HEK293T (cell line): ENCODE results near the gene WNK2.

Source experiments
- ARNT ChIP-seq: fragments of 450-650 bp; IDR thresholded peaks from 2 replicates; pipeline ENCODE4 v1.6.1; 2017; ENCODE audit warnings: mild to moderate bottlenecking
- BHLHE40 ChIP-seq: fragments of 450-650 bp; IDR thresholded peaks from 2 replicates; pipeline ENCODE4 v1.6.1; 2016; ENCODE audit warnings: mild to moderate bottlenecking, moderate library complexity, borderline replicate concordance
- FOXA1 ChIP-seq: fragments of 450-650 bp; IDR thresholded peaks from 2 replicates; pipeline ENCODE4 v1.6.1; 2016; ENCODE audit warnings: mild to moderate bottlenecking
- FOXK2 ChIP-seq: fragments of 450-650 bp; IDR thresholded peaks from 2 replicates; pipeline ENCODE4 v1.6.1; 2016; ENCODE audit warnings: mild to moderate bottlenecking
- FOXM1 ChIP-seq: fragments of 450-650 bp; IDR thresholded peaks from 2 replicates; pipeline ENCODE4 v1.6.1; 2017; ENCODE audit warnings: mild to moderate bottlenecking, borderline replicate concordance
- L3MBTL2 ChIP-seq: fragments of 450-650 bp; conservative IDR thresholded peaks from 2 replicates; pipeline ENCODE4 v1.6.1; 2016; ENCODE audit warnings: mild to moderate bottlenecking
- NFRKB ChIP-seq: fragments of 450-650 bp; IDR thresholded peaks from 2 replicates; pipeline ENCODE4 v1.6.1; 2016; ENCODE audit warnings: mild to moderate bottlenecking, moderate library complexity
- SP1 ChIP-seq: fragments of 450-650 bp; IDR thresholded peaks from 2 replicates; pipeline ENCODE4 v1.6.1; 2017
- SUZ12 ChIP-seq: fragments of 450-650 bp; IDR thresholded peaks from 2 replicates; pipeline ENCODE4 v1.6.1; 2016; ENCODE audit warnings: mild to moderate bottlenecking
- ZNF384 ChIP-seq: fragments of 450-650 bp; IDR thresholded peaks from 2 replicates; pipeline ENCODE4 v1.6.1; 2016
- TF ChIP-seq, protein P1 (sequence below): fragments of 450-650 bp; IDR thresholded peaks from 2 replicates; pipeline ENCODE4 v1.6.1; 2016

DNA sequence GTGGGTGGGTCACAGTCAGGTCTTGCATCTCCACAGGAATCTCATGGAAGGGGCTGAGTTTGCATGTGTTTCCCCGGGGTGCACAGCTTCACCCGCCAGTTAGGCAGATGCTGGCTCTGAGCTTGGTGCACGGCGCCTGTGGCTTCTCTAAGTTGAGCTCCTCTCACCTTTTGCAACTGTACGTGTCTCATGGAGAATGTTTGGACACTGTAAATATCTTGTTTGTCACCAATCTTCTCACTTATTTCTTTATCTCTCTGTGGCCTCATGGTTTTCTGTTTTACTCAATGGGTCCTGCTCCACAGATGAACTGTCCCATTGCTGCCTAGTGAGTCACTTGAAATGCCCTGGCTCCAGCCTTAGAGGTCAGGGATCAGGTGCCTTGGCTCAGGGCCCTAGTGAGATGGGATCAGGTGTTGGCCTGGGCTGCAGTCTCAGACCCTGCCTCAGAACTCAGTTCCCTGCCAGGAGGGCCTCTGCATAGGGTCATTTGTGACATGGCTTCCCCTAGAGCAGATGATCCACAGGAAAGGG is 61.6 kb downstream of the WNK2 start:
- TF ChIP-seq SP1 = no peak
- TF ChIP-seq FOXK2 = no peak
- TF ChIP-seq FOXM1 = no peak
- TF ChIP-seq NFRKB = no peak
- no peak for TF ChIP-seq BHLHE40
- TF ChIP-seq, protein P1, sequence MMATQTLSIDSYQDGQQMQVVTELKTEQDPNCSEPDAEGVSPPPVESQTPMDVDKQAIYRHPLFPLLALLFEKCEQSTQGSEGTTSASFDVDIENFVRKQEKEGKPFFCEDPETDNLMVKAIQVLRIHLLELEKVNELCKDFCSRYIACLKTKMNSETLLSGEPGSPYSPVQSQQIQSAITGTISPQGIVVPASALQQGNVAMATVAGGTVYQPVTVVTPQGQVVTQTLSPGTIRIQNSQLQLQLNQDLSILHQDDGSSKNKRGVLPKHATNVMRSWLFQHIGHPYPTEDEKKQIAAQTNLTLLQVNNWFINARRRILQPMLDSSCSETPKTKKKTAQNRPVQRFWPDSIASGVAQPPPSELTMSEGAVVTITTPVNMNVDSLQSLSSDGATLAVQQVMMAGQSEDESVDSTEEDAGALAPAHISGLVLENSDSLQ = no peak
- no peak for TF ChIP-seq FOXA1
- no peak for TF ChIP-seq ZNF384
- no peak for TF ChIP-seq SUZ12
- TF ChIP-seq L3MBTL2 = no peak
- no peak for TF ChIP-seq ARNT
